HG03103 (cell line): ENCODE data around the gene ERBB3.
"Not testable (repeated sequence)": the region's sequence is repeated elsewhere in the genome, so short reads cannot be mapped to it uniquely, and the experiment has no call there.

Experiments used
- ATAC-seq: cut with Tn5 transposase; IDR thresholded peaks from one replicate; pipeline ENCODE4 v1.9.1; 2021; ENCODE audit warnings: low read depth; ENCODE audit not compliant: unreplicated experiment

The ERBB3 gene

GRCh38 chr12:56107242-56107641 is 27.3 kb downstream of the ERBB3 start:
- ATAC-seq = no peak

- no peak for ATAC-seq
Measured at GRCh38 chr12:56110571-56110970, 30.6 kb downstream of the ERBB3 start.

DNA sequence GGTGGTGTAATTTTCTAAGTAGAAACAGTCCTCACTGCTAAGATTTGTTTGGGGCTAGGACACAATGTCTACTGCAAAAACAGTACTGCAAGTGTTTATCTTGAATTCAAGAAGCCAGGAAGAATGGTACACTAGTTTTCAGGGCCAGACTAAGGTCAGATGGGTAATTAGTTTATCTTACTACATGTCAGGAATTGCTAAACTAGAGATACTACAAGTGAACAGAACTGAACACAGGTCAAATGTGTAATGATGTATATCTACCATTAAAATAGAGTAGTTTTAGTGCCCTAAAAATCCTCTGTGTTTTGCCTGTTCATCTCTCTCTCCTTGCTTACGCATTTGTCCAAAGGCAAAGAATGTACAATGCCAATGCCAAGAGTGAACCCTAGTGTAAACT is 34.1 kb downstream of the ERBB3 start:
- ATAC-seq = no peak

GRCh38 chr12:56115329-56115728 is 35.4 kb downstream of the ERBB3 start:
- ATAC-seq = no peak

DNA sequence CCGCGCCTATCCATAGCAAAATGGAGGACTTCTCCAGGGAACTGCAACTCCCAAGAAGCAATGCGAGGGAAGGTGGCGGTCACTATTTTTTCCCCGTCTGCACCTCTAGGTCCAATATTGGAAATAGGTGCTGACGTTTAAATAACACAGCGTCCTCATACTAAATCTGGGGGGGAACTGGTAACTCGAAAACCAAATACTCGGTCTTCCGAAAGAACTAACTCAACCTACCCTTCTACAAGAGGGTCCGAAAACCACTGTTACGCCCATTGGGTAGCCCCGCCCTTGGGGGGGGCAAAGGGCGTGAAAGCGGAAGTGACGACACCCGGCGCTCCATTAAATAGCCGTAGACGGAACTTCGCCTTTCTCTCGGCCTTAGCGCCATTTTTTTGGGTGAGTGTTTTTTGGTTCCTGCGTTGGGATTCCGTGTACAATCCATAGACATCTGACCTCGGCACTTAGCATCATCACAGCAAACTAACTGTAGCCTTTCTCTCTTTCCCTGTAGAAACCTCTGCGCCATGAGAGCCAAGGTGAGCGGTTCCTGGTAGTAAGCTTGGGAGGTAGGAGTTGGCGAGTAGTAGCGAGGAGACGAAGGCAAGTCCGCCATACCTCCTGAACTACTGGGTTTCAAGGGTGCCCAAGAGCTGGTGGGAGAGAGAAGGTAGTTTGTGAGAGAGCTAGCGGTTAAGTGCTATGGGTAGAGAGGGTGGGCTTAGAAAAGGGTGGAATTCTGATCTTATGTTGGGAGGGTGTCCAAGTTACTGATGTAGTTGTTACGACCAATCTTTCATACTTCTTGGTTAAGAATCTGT is 36.5 kb downstream of the ERBB3 start, which contains the start of gene RPL41:
Gene RPL41, plus strand, starts transcription at position 367 of the 815 bp plus-strand sequence.
- no peak for ATAC-seq

GRCh38 chr12:56117082-56117706 is 37.2 kb downstream of the ERBB3 start:
- ATAC-seq = not testable (repeated sequence)

GRCh38 chr12:56117778-56118687 is 38.1 kb downstream of the ERBB3 start, which contains the start of gene ZC3H10:
TSS of gene ZC3H10 (plus strand) at chr12:56118266. CDS start at chr12:56120563, 2,297 bp downstream.
- ATAC-seq = peak; percentile 79

DNA sequence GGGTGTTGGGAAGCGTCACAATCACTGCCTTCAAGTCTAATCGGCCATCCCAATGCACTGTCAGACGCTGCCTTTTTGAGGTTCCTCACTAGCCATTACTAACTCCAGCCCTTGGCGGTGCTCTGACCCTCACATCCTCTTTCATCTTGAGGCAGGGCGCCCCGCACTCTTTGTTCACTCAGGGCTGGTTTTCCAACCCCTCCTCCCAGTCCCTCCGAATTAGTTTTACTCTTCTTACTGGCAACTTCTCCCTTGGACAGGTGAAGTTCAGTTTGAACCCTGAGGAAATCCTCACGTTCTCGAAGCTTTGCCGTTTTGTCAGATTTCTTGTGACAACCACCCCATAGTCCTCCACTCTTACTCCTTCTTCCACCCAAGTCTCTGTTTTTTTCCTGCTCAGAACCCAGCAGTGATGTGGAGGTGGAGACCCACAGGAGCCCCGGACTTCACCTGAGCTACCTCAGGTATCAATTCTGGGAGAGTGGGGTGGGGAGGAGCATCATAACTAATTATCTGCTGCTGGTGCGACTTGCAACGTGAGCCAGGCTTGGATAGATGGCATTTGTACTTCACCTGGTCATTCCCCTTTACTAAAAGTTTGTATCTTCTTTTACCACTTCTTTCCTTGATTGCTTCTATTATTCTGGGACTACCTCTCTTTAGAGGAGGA is 38.9 kb downstream of the ERBB3 start:
- no peak for ATAC-seq

DNA sequence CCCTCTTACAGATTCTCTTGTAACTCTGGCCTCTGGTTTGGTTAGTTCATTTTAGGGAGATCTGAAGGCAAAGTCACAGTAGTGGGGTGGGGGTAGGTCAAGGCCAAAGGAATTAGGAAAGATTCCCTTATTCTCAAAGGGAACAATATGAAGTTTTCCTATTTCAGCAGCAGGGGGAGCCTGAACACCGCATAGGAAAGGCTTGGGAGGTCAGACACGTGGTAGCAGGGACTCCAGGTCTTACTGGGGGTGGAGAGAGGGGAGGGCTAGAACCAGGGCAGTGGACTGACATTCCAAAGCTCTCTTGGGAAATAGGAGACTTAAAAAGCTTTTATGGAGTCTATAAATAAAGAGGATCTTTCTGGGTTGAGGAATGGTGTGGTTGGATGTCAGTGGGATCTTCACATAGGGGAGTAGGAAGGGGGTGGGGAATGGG is 39.4 kb downstream of the ERBB3 start:
- no peak for ATAC-seq

GRCh38 chr12:56120158-56120846 is 40.3 kb downstream of the ERBB3 start:
- ATAC-seq = no peak

GRCh38 chr12:56121204-56121870 is 41.4 kb downstream of the ERBB3 start:
- no peak for ATAC-seq

- ATAC-seq = no peak
Measured at GRCh38 chr12:56122637-56123036, 42.7 kb downstream of the ERBB3 start.

GRCh38 chr12:56124133-56124532 is 44.2 kb downstream of the ERBB3 start:
- no peak for ATAC-seq

GRCh38 chr12:56126732-56127239 is 46.8 kb downstream of the ERBB3 start:
- ATAC-seq = no peak

- no peak for ATAC-seq
Measured at GRCh38 chr12:56127485-56127887, 47.5 kb downstream of the ERBB3 start.

- peak; percentile 85 for ATAC-seq
Measured at GRCh38 chr12:56127888-56128669, 48.1 kb downstream of the ERBB3 start, which contains the start of gene ESYT1. TSS of gene ESYT1 (plus strand) at chr12:56128267. CDS start at chr12:56128320, 53 bp downstream.

- ATAC-seq = no peak
Measured at GRCh38 chr12:56128670-56129205, 48.8 kb downstream of the ERBB3 start.
